NCI-H2227 treated with DMSO at 0.1 percent for 48 hours (cell line): ENCODE measurements around the gene NHERF2.

Experiments used
- DNase-seq: peaks from one replicate; lab custom pipeline; 2025; lab: John Stamatoyannopoulos, UW

NHERF2 gene

GRCh38 chr16:2061526-2061925 lies 34.8 kb downstream of the NHERF2 start:
- DNase-seq = no peak

GRCh38 chr16:2062801-2063200 lies 36.1 kb downstream of the NHERF2 start:
- DNase-seq = no peak

- no peak for DNase-seq
Measured at GRCh38 chr16:2063861-2064260, 37.2 kb downstream of the NHERF2 start.

- DNase-seq = no peak
Measured at GRCh38 chr16:2064368-2064945, 37.8 kb downstream of the NHERF2 start.

GRCh38 chr16:2066139-2066538 lies 39.4 kb downstream of the NHERF2 start:
- no peak for DNase-seq

- no peak for DNase-seq
Measured at GRCh38 chr16:2070576-2071453, 44.1 kb downstream of the NHERF2 start.

GRCh38 chr16:2071454-2072202 lies 44.9 kb downstream of the NHERF2 start:
- no peak for DNase-seq

GRCh38 chr16:2072926-2073325 lies 46.2 kb downstream of the NHERF2 start:
- DNase-seq = no peak

GRCh38 chr16:2074071-2074470 lies 47.4 kb downstream of the NHERF2 start:
- DNase-seq = no peak

GRCh38 chr16:2075631-2076030 lies 48.9 kb downstream of the NHERF2 start:
- DNase-seq = no peak

- no peak for DNase-seq
Measured at GRCh38 chr16:2076072-2076865, 49.6 kb downstream of the NHERF2 start.

- DNase-seq = no peak
Measured at GRCh38 chr16:2077016-2077415, 50.3 kb downstream of the NHERF2 start.

- no peak for DNase-seq
Measured at GRCh38 chr16:2077696-2078095, 51.0 kb downstream of the NHERF2 start.

- DNase-seq = no peak
Measured at GRCh38 chr16:2078096-2078495, 51.4 kb downstream of the NHERF2 start.

- DNase-seq = no peak
Measured at GRCh38 chr16:2078691-2079090, 52.0 kb downstream of the NHERF2 start.

- no peak for DNase-seq
Measured at GRCh38 chr16:2079311-2079800, 52.7 kb downstream of the NHERF2 start.

- no peak for DNase-seq
Measured at GRCh38 chr16:2079991-2080390, 53.3 kb downstream of the NHERF2 start.

GRCh38 chr16:2081201-2082084 lies 54.7 kb downstream of the NHERF2 start:
- DNase-seq = no peak

- no peak for DNase-seq
Measured at GRCh38 chr16:2082171-2082982, 55.7 kb downstream of the NHERF2 start.

GRCh38 chr16:2082983-2083364 lies 56.3 kb downstream of the NHERF2 start:
- DNase-seq = no peak
